Measurements from ENCODE around the gene SLC38A1. TPM values are rescaled to one million over a fixed set of nuclear protein-coding genes. Genes with fewer than 3 reads are reported as not detected.

Gene SLC38A1
- total and polyA plus RNA-seq, 3 experiments from 2014 or later, result 233 to 252 (median 242) TPM

DNA sequence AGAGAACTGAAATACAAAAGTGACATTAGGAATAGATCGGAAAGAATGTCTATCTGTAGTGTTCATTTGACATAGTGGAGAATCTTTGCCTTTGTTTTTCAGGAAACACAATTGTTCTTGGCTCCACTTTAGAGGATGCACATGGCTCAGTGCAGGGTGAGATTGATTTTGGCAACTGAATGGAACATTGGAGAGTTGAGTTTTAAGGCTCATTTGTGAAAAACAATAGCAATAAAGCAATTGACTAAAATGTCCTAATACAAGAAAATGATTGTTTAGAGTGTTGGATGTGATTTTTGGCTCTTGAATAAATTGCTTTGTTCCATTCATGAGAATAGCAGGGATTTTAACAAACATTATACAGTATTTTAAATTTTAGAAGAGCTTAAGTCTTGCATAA lies 116.4 kb downstream of the SLC38A1 start:
- no peak overlapping the region for H3K4me3 Mint-ChIP-seq
- peaks cover 4 to 16% (median 11%) of the 10 kb centered on the region in 5 donors for H3K9me3 Mint-ChIP-seq
- peaks cover 0 to 9% (median 8%) of the 10 kb centered on the region in 3 donors for H3K4me1 Mint-ChIP-seq
- H3K36me3 ChIP-seq (ENCODE audit: insufficient read depth, low read length), result no peaks in the 10 kb centered on the region
- peaks cover 3 to 11% (median 8%) of the 10 kb centered on the region in 3 donors for H3K36me3 Mint-ChIP-seq
- H3K4me1 ChIP-seq (ENCODE audit: insufficient read depth, low read length), result peaks cover 2% of the 10 kb centered on the region
- no peak overlapping the region for H3K27ac Mint-ChIP-seq
- H3K27me3 ChIP-seq (ENCODE audit: insufficient read depth, low read length, poor library complexity, severe bottlenecking), result no peaks in the 10 kb centered on the region
- H3K27me3 Mint-ChIP-seq, result peaks cover 2 to 29% of the 10 kb centered on the region in 2 donors
- ChIA-PET POLR2A (no interaction called here), CTCF (interaction anchor here (1.5 kb wide), 1 partner anchor 150 kb away, joined by 5 read pairs; no protein-coding TSS in a partner anchor)
- no peak for DNase-seq
- H3K9me3 ChIP-seq (ENCODE audit: low read length), result no peaks in the 10 kb centered on the region
- no peak overlapping the region for H3K27ac ChIP-seq (ENCODE audit: low read depth, low read length)
- H3K4me3 ChIP-seq (ENCODE audit: low read length), result no peak overlapping the region

DNA sequence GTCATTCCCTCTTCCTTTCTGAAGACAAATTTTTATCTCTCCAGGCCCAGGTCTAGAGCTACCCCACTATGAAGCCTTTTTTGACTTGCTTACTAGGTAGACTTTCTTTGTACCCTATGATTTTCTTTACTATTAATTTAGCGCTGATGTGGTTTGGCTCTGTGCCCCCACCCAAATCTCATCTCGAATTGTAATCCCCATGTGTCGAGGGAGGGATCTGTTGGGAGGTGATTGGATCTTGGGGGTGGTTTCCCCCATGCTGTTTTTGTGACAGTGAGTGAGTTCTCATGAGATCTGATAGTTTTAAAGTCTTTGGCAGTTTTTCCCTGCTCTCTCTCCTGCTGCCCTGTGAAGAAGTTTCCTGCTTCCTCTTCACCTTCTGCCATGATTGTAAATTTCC lies 118.1 kb downstream of the SLC38A1 start:
- no peak overlapping the region for H3K27ac Mint-ChIP-seq
- H3K4me3 Mint-ChIP-seq, result no peak overlapping the region
- peaks cover 2 to 43% of the 10 kb centered on the region in 2 donors for H3K27me3 Mint-ChIP-seq
- H3K9me3 Mint-ChIP-seq, result no peaks in the 10 kb centered on the region
- H3K4me1 Mint-ChIP-seq, result peaks cover 0 to 6% (median 5%) of the 10 kb centered on the region in 3 donors
- Histone ChIP-seq H3K27me3 (ENCODE audit: insufficient read depth, low read length, poor library complexity, severe bottlenecking) (no peaks in the 10 kb centered on the region), H3K36me3 (ENCODE audit: insufficient read depth, low read length) (no peaks in the 10 kb centered on the region), H3K4me1 (ENCODE audit: insufficient read depth, low read length) (no peaks in the 10 kb centered on the region), H3K9me3 (ENCODE audit: low read length) (no peaks in the 10 kb centered on the region), H3K27ac (ENCODE audit: low read depth, low read length) (no peak overlapping the region), H3K4me3 (ENCODE audit: low read length) (no peak overlapping the region)
- CTCF ChIA-PET, result no interaction called here
- POLR2A ChIA-PET, result interaction anchor here (0.7 kb wide), 1 partner anchor 1146 kb away, joined by 3 read pairs; no protein-coding TSS in a partner anchor
- peaks cover 0 to 4% (median 0%) of the 10 kb centered on the region in 3 donors for H3K36me3 Mint-ChIP-seq
- no peak for DNase-seq

DNA sequence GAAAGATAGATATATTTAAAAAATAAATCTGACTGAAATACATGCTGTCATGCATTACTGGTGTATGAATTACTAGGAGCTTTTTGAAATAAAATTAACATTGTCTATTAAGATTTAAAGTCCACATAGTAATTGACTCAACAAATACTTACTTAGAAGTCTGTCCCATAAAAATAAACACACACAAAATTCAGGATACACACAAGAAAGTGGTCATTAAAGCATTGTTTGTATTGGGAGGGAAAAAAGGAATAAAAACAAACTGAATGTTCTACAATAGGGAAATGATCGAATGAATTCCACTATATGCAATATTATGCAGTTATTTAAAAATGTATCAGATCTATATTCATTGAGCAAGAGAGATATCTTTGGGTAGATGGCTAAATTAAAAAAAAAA lies 118.9 kb downstream of the SLC38A1 start:
- Mint-ChIP-seq H3K9me3 (no peaks in the 10 kb centered on the region), H3K4me3 (no peak overlapping the region), H3K4me1 (peaks cover 0 to 6% (median 5%) of the 10 kb centered on the region in 3 donors), H3K27me3 (peaks cover 3 to 43% of the 10 kb centered on the region in 2 donors), H3K27ac (no peak overlapping the region), H3K36me3 (peaks cover 0 to 4% (median 0%) of the 10 kb centered on the region in 3 donors)
- POLR2A ChIA-PET, result interaction anchor here (0.6 to 0.7 kb wide), 2 partner anchors 863 to 1147 kb away, joined by 3 read pairs; no protein-coding TSS in a partner anchor
- Histone ChIP-seq H3K4me1 (ENCODE audit: insufficient read depth, low read length) (no peaks in the 10 kb centered on the region), H3K36me3 (ENCODE audit: insufficient read depth, low read length) (no peaks in the 10 kb centered on the region), H3K4me3 (ENCODE audit: low read length) (no peak overlapping the region), H3K27me3 (ENCODE audit: insufficient read depth, low read length, poor library complexity, severe bottlenecking) (no peaks in the 10 kb centered on the region), H3K27ac (ENCODE audit: low read depth, low read length) (no peak overlapping the region), H3K9me3 (ENCODE audit: low read length) (no peaks in the 10 kb centered on the region)
- no peak for DNase-seq
- CTCF ChIA-PET, result no interaction called here

DNA sequence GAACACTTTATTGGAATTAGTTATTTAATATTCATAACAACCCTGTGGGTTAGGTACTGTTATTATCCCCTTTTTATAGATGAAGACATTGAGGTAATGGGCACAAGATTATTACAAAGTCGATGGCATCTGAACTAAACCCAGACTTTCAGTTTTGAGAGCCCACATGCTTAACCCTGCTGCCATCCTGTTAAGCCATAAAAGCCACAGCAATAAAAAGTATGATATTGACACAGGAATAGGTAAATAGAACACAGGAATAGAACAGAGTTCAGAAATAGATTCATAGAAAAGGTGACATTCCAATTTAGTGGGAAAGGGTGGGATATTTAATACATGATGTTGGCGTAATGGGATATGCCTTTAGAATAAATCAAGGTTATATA lies 119.8 kb downstream of the SLC38A1 start:
- peaks cover 0 to 2% (median 0%) of the 10 kb centered on the region in 3 donors for H3K36me3 Mint-ChIP-seq
- POLR2A ChIA-PET, result no interaction called here
- CTCF ChIA-PET, result no interaction called here

DNA sequence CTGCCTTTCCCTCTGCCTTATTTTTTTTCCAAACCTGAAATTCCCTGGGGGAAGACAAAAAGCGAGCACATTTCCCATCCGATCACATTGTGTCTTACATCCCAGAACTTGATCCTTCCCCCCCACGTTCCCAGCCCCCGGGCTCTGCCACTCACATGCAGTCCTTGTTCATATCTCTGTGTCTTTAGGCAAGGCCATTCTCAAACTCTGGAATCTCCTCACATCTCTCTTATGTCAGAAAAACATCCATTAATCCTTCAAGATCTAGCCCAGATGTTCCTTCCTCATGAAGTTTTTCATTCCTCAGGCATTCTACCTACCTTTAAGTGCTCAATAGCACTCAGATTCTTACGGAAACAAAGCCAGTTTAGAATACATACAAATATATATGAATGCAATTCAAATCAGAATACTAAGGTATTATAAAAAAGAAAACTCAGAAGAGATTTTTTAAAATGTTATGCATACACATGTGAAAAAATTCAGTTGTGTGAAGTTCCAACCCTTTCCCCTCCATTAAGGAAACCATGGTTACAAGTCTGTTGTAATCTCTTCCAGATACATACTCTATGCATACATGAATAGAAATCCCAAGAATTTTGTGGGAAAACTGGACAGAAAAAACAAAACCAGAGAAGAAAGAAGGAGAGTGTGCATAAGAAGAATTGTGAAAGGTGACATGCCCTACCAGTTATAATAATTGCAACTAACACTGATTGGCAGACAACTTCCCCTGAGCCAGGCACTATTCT lies 120.3 kb downstream of the SLC38A1 start:
- Mint-ChIP-seq H3K9me3 (no peaks in the 10 kb centered on the region), H3K27me3 (peaks cover 8 to 52% of the 10 kb centered on the region in 2 donors), H3K36me3 (peaks cover 0 to 2% (median 0%) of the 10 kb centered on the region in 3 donors), H3K4me1 (peaks cover 0 to 6% (median 5%) of the 10 kb centered on the region in 3 donors), H3K4me3 (no peak overlapping the region), H3K27ac (no peak overlapping the region)
- DNase-seq, result no peak
- POLR2A ChIA-PET, result no interaction called here
- Histone ChIP-seq H3K9me3 (ENCODE audit: low read length) (no peaks in the 10 kb centered on the region), H3K27ac (ENCODE audit: low read depth, low read length) (no peak overlapping the region), H3K4me1 (ENCODE audit: insufficient read depth, low read length) (no peaks in the 10 kb centered on the region), H3K27me3 (ENCODE audit: insufficient read depth, low read length, poor library complexity, severe bottlenecking) (no peaks in the 10 kb centered on the region), H3K36me3 (ENCODE audit: insufficient read depth, low read length) (no peaks in the 10 kb centered on the region), H3K4me3 (ENCODE audit: low read length) (no peak overlapping the region)
- CTCF ChIA-PET, result no interaction called here

More for the DNA sequence above, 119.8 kb downstream of the SLC38A1 start:
- H3K27me3 ChIP-seq (ENCODE audit: insufficient read depth, low read length, poor library complexity, severe bottlenecking), result no peaks in the 10 kb centered on the region
- Mint-ChIP-seq H3K4me3 (no peak overlapping the region), H3K4me1 (peaks cover 0 to 6% (median 5%) of the 10 kb centered on the region in 3 donors), H3K9me3 (no peaks in the 10 kb centered on the region), H3K27ac (no peak overlapping the region), H3K27me3 (peaks cover 8 to 50% of the 10 kb centered on the region in 2 donors)
- no peaks in the 10 kb centered on the region for H3K36me3 ChIP-seq (ENCODE audit: insufficient read depth, low read length)
- H3K4me3 ChIP-seq (ENCODE audit: low read length), result no peak overlapping the region
- no peak for DNase-seq
- no peaks in the 10 kb centered on the region for H3K9me3 ChIP-seq (ENCODE audit: low read length)
- no peaks in the 10 kb centered on the region for H3K4me1 ChIP-seq (ENCODE audit: insufficient read depth, low read length)
- no peak overlapping the region for H3K27ac ChIP-seq (ENCODE audit: low read depth, low read length)

DNA sequence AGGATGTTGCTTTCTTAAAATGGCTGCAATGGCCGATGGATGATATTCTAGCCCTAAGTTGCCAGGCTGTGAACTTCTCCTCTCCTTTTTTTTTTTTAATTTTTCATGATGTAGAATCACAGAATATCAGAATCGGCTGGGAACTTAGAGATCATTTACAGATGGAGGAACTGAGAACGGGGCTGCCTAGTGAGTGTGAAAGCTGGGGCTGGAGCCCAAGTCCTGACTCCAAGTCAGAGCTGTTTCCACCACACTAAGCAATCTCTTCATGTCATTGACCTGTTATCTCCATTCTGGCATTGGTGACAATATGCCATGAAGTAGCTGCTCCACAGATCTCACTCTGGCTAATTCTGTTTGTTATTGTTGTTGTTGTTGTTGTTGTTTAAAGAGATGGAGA lies 121.7 kb downstream of the SLC38A1 start:
- H3K4me1 Mint-ChIP-seq, result peaks cover 0 to 6% (median 0%) of the 10 kb centered on the region in 3 donors
- H3K27me3 Mint-ChIP-seq, result peaks cover 8 to 58% of the 10 kb centered on the region in 2 donors
- H3K36me3 Mint-ChIP-seq, result peaks cover 0 to 2% (median 0%) of the 10 kb centered on the region in 3 donors
- Histone ChIP-seq H3K27ac (ENCODE audit: low read depth, low read length) (no peak overlapping the region), H3K4me1 (ENCODE audit: insufficient read depth, low read length) (no peaks in the 10 kb centered on the region), H3K36me3 (ENCODE audit: insufficient read depth, low read length) (no peaks in the 10 kb centered on the region), H3K27me3 (ENCODE audit: insufficient read depth, low read length, poor library complexity, severe bottlenecking) (no peaks in the 10 kb centered on the region), H3K9me3 (ENCODE audit: low read length) (no peaks in the 10 kb centered on the region), H3K4me3 (ENCODE audit: low read length) (no peak overlapping the region)
- ChIA-PET POLR2A (interaction anchor here (0.6 kb wide), 1 partner anchor 155 kb away, joined by 4 read pairs; no protein-coding TSS in a partner anchor), CTCF (no interaction called here)
- H3K27ac Mint-ChIP-seq, result no peak overlapping the region
- DNase-seq, result no peak
- no peak overlapping the region for H3K4me3 Mint-ChIP-seq
- H3K9me3 Mint-ChIP-seq, result no peaks in the 10 kb centered on the region

DNA sequence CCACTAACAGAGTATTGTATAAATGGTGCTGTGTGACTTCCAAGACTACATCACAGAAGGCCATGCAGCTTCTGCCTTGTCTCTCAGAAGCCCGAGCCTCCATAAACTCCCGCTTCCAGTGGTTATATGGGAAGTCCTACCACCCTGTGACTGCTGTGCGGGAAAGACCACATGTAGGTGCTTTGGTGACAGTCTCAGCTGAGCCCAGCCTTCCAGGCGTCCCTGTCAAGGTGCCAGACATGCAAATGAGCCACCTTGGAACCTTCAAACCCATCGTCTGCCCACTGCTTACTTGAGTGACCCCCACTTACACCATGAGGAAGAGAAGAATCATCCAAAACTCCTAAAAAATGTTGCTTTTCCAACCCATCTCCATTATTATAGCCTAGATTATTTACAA lies 123.0 kb downstream of the SLC38A1 start:
- no peak overlapping the region for H3K27ac ChIP-seq (ENCODE audit: low read depth, low read length)
- ChIA-PET CTCF (interaction anchor here (0.7 kb wide), 1 partner anchor 21 kb away, joined by 3 read pairs; no protein-coding TSS in a partner anchor), POLR2A (no interaction called here)
- peaks cover 12 to 66% of the 10 kb centered on the region in 2 donors for H3K27me3 Mint-ChIP-seq
- no peak for DNase-seq
- no peaks in the 10 kb centered on the region for H3K27me3 ChIP-seq (ENCODE audit: insufficient read depth, low read length, poor library complexity, severe bottlenecking)
- no peaks in the 10 kb centered on the region for H3K9me3 ChIP-seq (ENCODE audit: low read length)
- H3K4me3 ChIP-seq (ENCODE audit: low read length), result no peak overlapping the region
- H3K27ac Mint-ChIP-seq, result no peak overlapping the region
- peaks cover 0 to 6% (median 0%) of the 10 kb centered on the region in 3 donors for H3K4me1 Mint-ChIP-seq
- no peaks in the 10 kb centered on the region for H3K36me3 ChIP-seq (ENCODE audit: insufficient read depth, low read length)
- no peak overlapping the region for H3K4me3 Mint-ChIP-seq
- no peaks in the 10 kb centered on the region for H3K9me3 Mint-ChIP-seq
- H3K4me1 ChIP-seq (ENCODE audit: insufficient read depth, low read length), result no peaks in the 10 kb centered on the region
- H3K36me3 Mint-ChIP-seq, result peaks cover 0 to 2% (median 0%) of the 10 kb centered on the region in 3 donors

DNA sequence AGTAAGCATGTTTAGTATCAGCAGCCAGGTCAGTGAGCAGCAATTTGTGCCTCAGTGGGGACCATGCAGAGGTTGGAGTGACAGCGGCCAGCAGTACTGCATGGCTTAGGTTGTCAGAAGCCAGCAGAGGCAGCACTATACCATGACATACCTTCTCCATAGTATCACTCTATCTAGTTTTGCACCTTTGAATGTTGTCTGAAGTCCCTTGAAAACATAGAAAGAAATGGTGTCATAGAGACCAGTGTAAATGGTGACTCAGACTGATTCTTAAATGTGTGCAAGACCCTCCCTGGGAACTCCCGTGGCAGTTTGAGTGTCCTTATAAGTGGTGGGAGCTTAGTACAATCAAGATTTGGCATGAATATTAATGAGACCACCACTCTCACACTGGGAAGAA lies 124.4 kb downstream of the SLC38A1 start:
- CTCF ChIA-PET, result no interaction called here
- no peak for DNase-seq
- POLR2A ChIA-PET, result no interaction called here

More for the DNA sequence above, 124.4 kb downstream of the SLC38A1 start:
- no peak overlapping the region for H3K27ac ChIP-seq (ENCODE audit: low read depth, low read length)
- no peaks in the 10 kb centered on the region for H3K9me3 ChIP-seq (ENCODE audit: low read length)
- Mint-ChIP-seq H3K4me1 (peaks cover 0 to 6% (median 0%) of the 10 kb centered on the region in 3 donors), H3K9me3 (no peaks in the 10 kb centered on the region), H3K27ac (no peak overlapping the region), H3K27me3 (peaks cover 10 to 69% of the 10 kb centered on the region in 2 donors), H3K4me3 (no peak overlapping the region), H3K36me3 (no peaks in the 10 kb centered on the region)
- no peaks in the 10 kb centered on the region for H3K27me3 ChIP-seq (ENCODE audit: insufficient read depth, low read length, poor library complexity, severe bottlenecking)
- H3K36me3 ChIP-seq (ENCODE audit: insufficient read depth, low read length), result no peaks in the 10 kb centered on the region
- no peaks in the 10 kb centered on the region for H3K4me1 ChIP-seq (ENCODE audit: insufficient read depth, low read length)
- no peak overlapping the region for H3K4me3 ChIP-seq (ENCODE audit: low read length)
